Measurements from ENCODE around the gene ZMYND8.
"Not testable (repeated sequence)": the region's sequence is repeated elsewhere in the genome, so short reads cannot be mapped to it uniquely, and the experiment has no call there.

Gene ZMYND8

GRCh38 chr20:47295129-47295813 is 61.2 kb downstream of the ZMYND8 start:
- Histone ChIP-seq H3K36me3 (ENCODE audit: control insufficient read depth, insufficient read depth, low read length) (peaks cover 43% of the 10 kb centered on the region), H3K9me3 (ENCODE audit: control insufficient read depth, insufficient read depth, low read length) (no peaks in the 10 kb centered on the region), H3K9ac (ENCODE audit: low read depth, low read length) (no peak overlapping the region), H3K27me3 (ENCODE audit: control insufficient read depth, insufficient read depth, low read length) (no peaks in the 10 kb centered on the region), H3K4me3 (ENCODE audit: low read depth, low read length) (no peak overlapping the region), H3K4me1 (ENCODE audit: control insufficient read depth, insufficient read depth, low read length) (no peaks in the 10 kb centered on the region)

GRCh38 chr20:47293631-47294030 is 62.9 kb downstream of the ZMYND8 start:
- Histone ChIP-seq H3K9ac (ENCODE audit: low read depth, low read length) (no peak overlapping the region), H3K27me3 (ENCODE audit: control insufficient read depth, insufficient read depth, low read length) (no peaks in the 10 kb centered on the region), H3K4me3 (ENCODE audit: low read depth, low read length) (no peak overlapping the region), H3K4me1 (ENCODE audit: control insufficient read depth, insufficient read depth, low read length) (no peaks in the 10 kb centered on the region), H3K9me3 (ENCODE audit: control insufficient read depth, insufficient read depth, low read length) (no peaks in the 10 kb centered on the region), H3K36me3 (ENCODE audit: control insufficient read depth, insufficient read depth, low read length) (peaks cover 40% of the 10 kb centered on the region)

- Histone ChIP-seq H3K9ac (ENCODE audit: low read depth, low read length) (no peak overlapping the region), H3K4me1 (ENCODE audit: control insufficient read depth, insufficient read depth, low read length) (no peaks in the 10 kb centered on the region), H3K27me3 (ENCODE audit: control insufficient read depth, insufficient read depth, low read length) (no peaks in the 10 kb centered on the region), H3K9me3 (ENCODE audit: control insufficient read depth, insufficient read depth, low read length) (no peaks in the 10 kb centered on the region), H3K36me3 (ENCODE audit: control insufficient read depth, insufficient read depth, low read length) (peaks cover 34% of the 10 kb centered on the region), H3K4me3 (ENCODE audit: low read depth, low read length) (no peak overlapping the region)
These were observed 63.9 kb downstream of the ZMYND8 start for GRCh38 chr20:47292581-47292980.

GRCh38 chr20:47290666-47291430 is 65.7 kb downstream of the ZMYND8 start:
- no peak overlapping the region for H3K4me3 ChIP-seq (ENCODE audit: low read depth, low read length)
- no peak overlapping the region for H3K9ac ChIP-seq (ENCODE audit: low read depth, low read length)
- no peaks in the 10 kb centered on the region for H3K4me1 ChIP-seq (ENCODE audit: control insufficient read depth, insufficient read depth, low read length)
- H3K36me3 ChIP-seq (ENCODE audit: control insufficient read depth, insufficient read depth, low read length): peaks cover 32% of the 10 kb centered on the region
- H3K9me3 ChIP-seq (ENCODE audit: control insufficient read depth, insufficient read depth, low read length): no peaks in the 10 kb centered on the region
- H3K27me3 ChIP-seq (ENCODE audit: control insufficient read depth, insufficient read depth, low read length): no peaks in the 10 kb centered on the region

- Histone ChIP-seq H3K9ac (ENCODE audit: low read depth, low read length) (no peak overlapping the region), H3K36me3 (ENCODE audit: control insufficient read depth, insufficient read depth, low read length) (peaks cover 26% of the 10 kb centered on the region), H3K4me3 (ENCODE audit: low read depth, low read length) (no peak overlapping the region)
These were observed 66.5 kb downstream of the ZMYND8 start for GRCh38 chr20:47290008-47290407.

GRCh38 chr20:47289096-47289495 is 67.4 kb downstream of the ZMYND8 start:
- Histone ChIP-seq H3K36me3 (ENCODE audit: control insufficient read depth, insufficient read depth, low read length) (peaks cover 30% of the 10 kb centered on the region), H3K9me3 (ENCODE audit: control insufficient read depth, insufficient read depth, low read length) (no peaks in the 10 kb centered on the region), H3K9ac (ENCODE audit: low read depth, low read length) (no peak overlapping the region), H3K4me1 (ENCODE audit: control insufficient read depth, insufficient read depth, low read length) (no peaks in the 10 kb centered on the region), H3K27me3 (ENCODE audit: control insufficient read depth, insufficient read depth, low read length) (no peaks in the 10 kb centered on the region), H3K4me3 (ENCODE audit: low read depth, low read length) (no peak overlapping the region)

More at GRCh38 chr20:47290008-47290407, 66.5 kb downstream of the ZMYND8 start:
- no peaks in the 10 kb centered on the region for H3K9me3 ChIP-seq (ENCODE audit: control insufficient read depth, insufficient read depth, low read length)
- H3K4me1 ChIP-seq (ENCODE audit: control insufficient read depth, insufficient read depth, low read length): no peaks in the 10 kb centered on the region
- no peaks in the 10 kb centered on the region for H3K27me3 ChIP-seq (ENCODE audit: control insufficient read depth, insufficient read depth, low read length)

GRCh38 chr20:47288530-47288929 is 68.0 kb downstream of the ZMYND8 start:
- H3K9ac ChIP-seq (ENCODE audit: low read depth, low read length); H3K9me3 ChIP-seq (ENCODE audit: control insufficient read depth, insufficient read depth, low read length); H3K4me3 ChIP-seq (ENCODE audit: low read depth, low read length); H3K4me1 ChIP-seq (ENCODE audit: control insufficient read depth, insufficient read depth, low read length); H3K27me3 ChIP-seq (ENCODE audit: control insufficient read depth, insufficient read depth, low read length): not testable (repeated sequence)
- H3K36me3 ChIP-seq (ENCODE audit: control insufficient read depth, insufficient read depth, low read length): peaks cover 26% of the 10 kb centered on the region

- H3K4me3 ChIP-seq (ENCODE audit: low read depth, low read length): no peak overlapping the region
- H3K9ac ChIP-seq (ENCODE audit: low read depth, low read length): no peak overlapping the region
- no peaks in the 10 kb centered on the region for H3K9me3 ChIP-seq (ENCODE audit: control insufficient read depth, insufficient read depth, low read length)
- no peaks in the 10 kb centered on the region for H3K4me1 ChIP-seq (ENCODE audit: control insufficient read depth, insufficient read depth, low read length)
- peaks cover 23% of the 10 kb centered on the region for H3K36me3 ChIP-seq (ENCODE audit: control insufficient read depth, insufficient read depth, low read length)
- no peaks in the 10 kb centered on the region for H3K27me3 ChIP-seq (ENCODE audit: control insufficient read depth, insufficient read depth, low read length)
These were observed 68.8 kb downstream of the ZMYND8 start for GRCh38 chr20:47287609-47288144.

GRCh38 chr20:47286681-47287080 is 69.8 kb downstream of the ZMYND8 start:
- Histone ChIP-seq H3K9me3 (ENCODE audit: control insufficient read depth, insufficient read depth, low read length) (no peaks in the 10 kb centered on the region), H3K4me3 (ENCODE audit: low read depth, low read length) (no peak overlapping the region), H3K27me3 (ENCODE audit: control insufficient read depth, insufficient read depth, low read length) (no peaks in the 10 kb centered on the region), H3K4me1 (ENCODE audit: control insufficient read depth, insufficient read depth, low read length) (no peaks in the 10 kb centered on the region), H3K36me3 (ENCODE audit: control insufficient read depth, insufficient read depth, low read length) (peaks cover 27% of the 10 kb centered on the region), H3K9ac (ENCODE audit: low read depth, low read length) (no peak overlapping the region)

- H3K36me3 ChIP-seq (ENCODE audit: control insufficient read depth, insufficient read depth, low read length): peaks cover 24% of the 10 kb centered on the region
- no peaks in the 10 kb centered on the region for H3K9me3 ChIP-seq (ENCODE audit: control insufficient read depth, insufficient read depth, low read length)
- no peaks in the 10 kb centered on the region for H3K4me1 ChIP-seq (ENCODE audit: control insufficient read depth, insufficient read depth, low read length)
- H3K4me3 ChIP-seq (ENCODE audit: low read depth, low read length): no peak overlapping the region
- no peak overlapping the region for H3K9ac ChIP-seq (ENCODE audit: low read depth, low read length)
- H3K27me3 ChIP-seq (ENCODE audit: control insufficient read depth, insufficient read depth, low read length): no peaks in the 10 kb centered on the region
These were observed 71.3 kb downstream of the ZMYND8 start for GRCh38 chr20:47285189-47285588.

- Histone ChIP-seq H3K9me3 (ENCODE audit: control insufficient read depth, insufficient read depth, low read length) (no peaks in the 10 kb centered on the region), H3K4me1 (ENCODE audit: control insufficient read depth, insufficient read depth, low read length) (no peaks in the 10 kb centered on the region), H3K36me3 (ENCODE audit: control insufficient read depth, insufficient read depth, low read length) (peaks cover 24% of the 10 kb centered on the region), H3K9ac (ENCODE audit: low read depth, low read length) (no peak overlapping the region), H3K27me3 (ENCODE audit: control insufficient read depth, insufficient read depth, low read length) (no peaks in the 10 kb centered on the region), H3K4me3 (ENCODE audit: low read depth, low read length) (no peak overlapping the region)
These were observed 72.1 kb downstream of the ZMYND8 start for GRCh38 chr20:47284373-47284772.

GRCh38 chr20:47283411-47283810 is 73.1 kb downstream of the ZMYND8 start:
- no peak overlapping the region for H3K4me3 ChIP-seq (ENCODE audit: low read depth, low read length)
- no peaks in the 10 kb centered on the region for H3K9me3 ChIP-seq (ENCODE audit: control insufficient read depth, insufficient read depth, low read length)
- H3K4me1 ChIP-seq (ENCODE audit: control insufficient read depth, insufficient read depth, low read length): no peaks in the 10 kb centered on the region
- no peaks in the 10 kb centered on the region for H3K27me3 ChIP-seq (ENCODE audit: control insufficient read depth, insufficient read depth, low read length)
- peaks cover 24% of the 10 kb centered on the region for H3K36me3 ChIP-seq (ENCODE audit: control insufficient read depth, insufficient read depth, low read length)
- no peak overlapping the region for H3K9ac ChIP-seq (ENCODE audit: low read depth, low read length)
